H1 (cell line): ENCODE measurements around the gene LRRC14B. TPM values are rescaled to one million over a fixed set of nuclear protein-coding genes. Genes with fewer than 3 reads are reported as not detected.

ENCODE experiments used
- CTCF ChIA-PET: fragments of 300-600 bp; sonication (Branson Sonifier 250); formaldehyde crosslinking; loops from one replicate; lab custom pipeline; 2021; ENCODE audit not compliant: partially characterized antibody; lab: Charles Lee
- POLR2A ChIA-PET: fragments of 300-600 bp; sonication (Branson Sonifier 250); formaldehyde crosslinking; loops from one replicate; lab custom pipeline; 2021; ENCODE audit warnings: inconsistent platforms; ENCODE audit not compliant: partially characterized antibody; lab: Charles Lee
- DNase-seq, 2 experiments: peaks; one replicate each; pipeline versions ENCODE4 v3.0.0 to v3.0.0-alpha.2; 2010 to 2022; ENCODE audit warnings: low spot score in 2 of 2, low read depth in 1 of 2, mixed read lengths in 1 of 2
- FAIRE-seq: peaks from 2 replicates; lab custom pipeline; 2011; peaks lifted over from hg19 to GRCh38; lab: Jason Lieb, UNC
- H2AFZ ChIP-seq: 2 replicates; pipeline ENCODE4 v1.8.1; 2012; ENCODE audit warnings: low read length, inconsistent platforms
- H2AK5ac ChIP-seq: 2 replicates; pipeline ENCODE4 v1.6.1; 2013; ENCODE audit warnings: low read depth, low read length
- H2BK120ac ChIP-seq: replicated peaks from 2 replicates; pipeline ENCODE3; 2013; ENCODE audit warnings: low read depth, low read length, inconsistent platforms
- H2BK12ac ChIP-seq: 2 replicates; pipeline ENCODE4 v1.6.1; 2013; ENCODE audit warnings: low read depth, low read length
- H2BK15ac ChIP-seq: 2 replicates; pipeline ENCODE4 v1.6.1; 2013; ENCODE audit warnings: low read length
- H2BK20ac ChIP-seq: 2 replicates; pipeline ENCODE4 v1.6.1; 2013; ENCODE audit warnings: low read length
- H2BK5ac ChIP-seq: 2 replicates; pipeline ENCODE4 v1.6.1; 2013; ENCODE audit warnings: low read depth, low read length
- H3K14ac ChIP-seq: 2 replicates; pipeline ENCODE4 v1.6.1; 2013; ENCODE audit warnings: inconsistent platforms; ENCODE audit not compliant: insufficient read length
- H3K18ac ChIP-seq: 2 replicates; pipeline ENCODE4 v1.6.1; 2013; ENCODE audit warnings: low read length; ENCODE audit errors: extremely low read depth
- H3K23ac ChIP-seq: 2 replicates; pipeline ENCODE4 v1.6.1; 2013; ENCODE audit warnings: inconsistent platforms; ENCODE audit not compliant: insufficient read length
- H3K23me2 ChIP-seq: 2 replicates; pipeline ENCODE4 v1.6.1; 2013; ENCODE audit warnings: low read depth, low read length
- H3K27ac ChIP-seq: 2 replicates; pipeline ENCODE4 v1.6.1; 2011; ENCODE audit warnings: low read depth, low read length, inconsistent platforms
- H3K27me3 ChIP-seq, 4 experiments: replicated peaks in 1 of 4; 1 replicate in 1 of 4; 2 replicates in 3 of 4; pipeline versions ENCODE4 v1.6.1 to v1.8.1; 2011 to 2013; ENCODE audit warnings: low read length in 3 of 4, mild to moderate bottlenecking in 3 of 4, inconsistent platforms in 2 of 4, mixed read lengths in 2 of 4, moderate library complexity in 1 of 4; ENCODE audit not compliant: control insufficient read depth in 3 of 4, insufficient read depth in 3 of 4; ENCODE audit errors: extremely low read depth in 1 of 4
- H3K36me3 ChIP-seq, 4 experiments: 2 replicates each; pipeline versions ENCODE4 v1.6.1 to v1.8.1; 2011 to 2013; ENCODE audit warnings: mild to moderate bottlenecking in 4 of 4, low read length in 3 of 4, moderate library complexity in 2 of 4, control low read depth in 1 of 4, inconsistent platforms in 1 of 4; ENCODE audit not compliant: insufficient read depth in 4 of 4, control insufficient read depth in 2 of 4
- H3K4ac ChIP-seq: replicated peaks from 2 replicates; pipeline ENCODE3; 2013; ENCODE audit warnings: low read length, low read depth, mixed read lengths, inconsistent platforms; ENCODE audit not compliant: insufficient read length
- H3K4me1 ChIP-seq, 4 experiments: replicated peaks in 1 of 4; 1 replicate in 1 of 4; 2 replicates in 3 of 4; pipeline versions ENCODE4 v1.6.1 to v1.8.1; 2011 to 2013; ENCODE audit warnings: low read length in 3 of 4, inconsistent platforms in 2 of 4, mixed read lengths in 1 of 4; ENCODE audit not compliant: insufficient read depth in 4 of 4, control insufficient read depth in 3 of 4
- H3K4me2 ChIP-seq, 2 experiments: 2 replicates each; pipeline versions ENCODE4 v1.6.1 to v1.8.1; 2011 to 2013; ENCODE audit warnings: low read depth in 2 of 2, low read length in 2 of 2, control low read depth in 1 of 2, inconsistent platforms in 1 of 2, mild to moderate bottlenecking in 1 of 2; ENCODE audit not compliant: insufficient read depth in 1 of 2
- H3K4me3 ChIP-seq, 4 experiments: fragments of 200-600, 300-600 bp in 1 of 4; sonication (generic), shearing (Covaris generic), sonication (Bioruptor Twin) in 1 of 4; 2 replicates each; pipeline versions ENCODE4 v1.5.1 to v1.8.1; 2011 to 2016; ENCODE audit warnings: low read length in 4 of 4, low read depth in 3 of 4, control low read depth in 2 of 4, inconsistent platforms in 2 of 4, mild to moderate bottlenecking in 2 of 4, mixed read lengths in 1 of 4, moderate library complexity in 1 of 4; ENCODE audit not compliant: insufficient read depth in 2 of 4; ENCODE audit errors: extremely low read depth in 1 of 4
- H3K56ac ChIP-seq: replicated peaks from 2 replicates; pipeline ENCODE3; 2013; ENCODE audit warnings: low read depth, mild to moderate bottlenecking, mixed read lengths, low read length, inconsistent platforms; ENCODE audit not compliant: insufficient read length
- H3K79me1 ChIP-seq: 2 replicates; pipeline ENCODE4 v1.6.1; 2013; ENCODE audit warnings: low read depth, low read length, control low read depth
- H3K79me2 ChIP-seq, 2 experiments: 2 replicates each; pipeline versions ENCODE4 v1.6.1 to v1.8.1; 2012 to 2013; ENCODE audit warnings: low read length in 2 of 2, mild to moderate bottlenecking in 2 of 2, inconsistent platforms in 1 of 2; ENCODE audit not compliant: insufficient read depth in 2 of 2, control insufficient read depth in 1 of 2
- H3K9ac ChIP-seq, 4 experiments: replicated peaks in 1 of 4; 1 replicate in 1 of 4; 2 replicates in 3 of 4; pipeline versions ENCODE4 v1.6.1 to v1.8.1; 2011 to 2013; ENCODE audit warnings: low read depth in 3 of 4, low read length in 3 of 4, control low read depth in 2 of 4, mild to moderate bottlenecking in 2 of 4, moderate library complexity in 2 of 4, inconsistent platforms in 1 of 4; ENCODE audit errors: extremely low read depth in 1 of 4
- H3K9me3 ChIP-seq, 2 experiments: 2 replicates each; pipeline versions ENCODE4 v1.6.1 to v1.8.1; 2012 to 2013; ENCODE audit warnings: mild to moderate bottlenecking in 2 of 2, moderate library complexity in 2 of 2, control low read depth in 1 of 2, inconsistent platforms in 1 of 2, low read depth in 1 of 2, low read length in 1 of 2, mixed read lengths in 1 of 2; ENCODE audit not compliant: insufficient read depth in 2 of 2
- H4K20me1 ChIP-seq, 2 experiments: replicated peaks in 1 of 2; 2 replicates each; pipeline versions ENCODE3 to v1.8.1; 2011 to 2013; ENCODE audit warnings: inconsistent platforms in 2 of 2, low read length in 2 of 2, mild to moderate bottlenecking in 1 of 2; ENCODE audit not compliant: insufficient read depth in 2 of 2, control insufficient read depth in 1 of 2
- H4K5ac ChIP-seq: 2 replicates; pipeline ENCODE4 v1.6.1; 2013; ENCODE audit warnings: low read length, low read depth, mixed read lengths, inconsistent platforms; ENCODE audit not compliant: insufficient read length
- H4K8ac ChIP-seq: 2 replicates; pipeline ENCODE4 v1.8.0; 2013; ENCODE audit warnings: mild to moderate bottlenecking, moderate library complexity, low read length, inconsistent platforms; ENCODE audit not compliant: insufficient read depth; ENCODE audit errors: extremely low read depth
- H4K91ac ChIP-seq: replicated peaks from 2 replicates; pipeline ENCODE3; 2013; ENCODE audit warnings: low read length, mixed read lengths, inconsistent platforms; ENCODE audit not compliant: insufficient read length
- CBX8 ChIP-seq: fragments of 300-800, 300-1000 bp; sonication (generic); IDR thresholded peaks from 2 replicates; pipeline ENCODE4 v1.7.1; 2016; ENCODE audit warnings: low read depth, low read length, borderline replicate concordance
- CHD1 ChIP-seq: IDR thresholded peaks from 2 replicates; pipeline ENCODE4 v1.6.1; 2012; ENCODE audit warnings: low read depth, low read length, improper control_type of control experiment
- CREB1 ChIP-seq: IDR thresholded peaks from 2 replicates; pipeline ENCODE4 v1.6.1; 2012; ENCODE audit warnings: inconsistent platforms
- EGR1 ChIP-seq: IDR thresholded peaks from 2 replicates; pipeline ENCODE4 v1.6.1; 2011; ENCODE audit warnings: low read depth, low read length, borderline replicate concordance
- GABPA ChIP-seq: IDR thresholded peaks from 2 replicates; pipeline ENCODE4 v1.6.1; 2011; ENCODE audit warnings: mild to moderate bottlenecking, low read length, moderate library complexity, borderline replicate concordance; ENCODE audit not compliant: insufficient read depth
- JUN ChIP-seq: IDR thresholded peaks from 2 replicates; pipeline ENCODE4 v1.6.1; 2011; ENCODE audit warnings: low read depth, mild to moderate bottlenecking, improper control_type of control experiment, low read length
- RAD21 ChIP-seq, 2 experiments: IDR thresholded peaks in 1 of 2; conservative IDR thresholded peaks in 1 of 2; 2 replicates each; pipeline ENCODE4 v1.6.1; 2011; ENCODE audit warnings: low read depth in 2 of 2, low read length in 2 of 2, improper control_type of control experiment in 1 of 2, inconsistent platforms in 1 of 2, mild to moderate bottlenecking in 1 of 2, moderate library complexity in 1 of 2
- SAP30 ChIP-seq: fragments of 300-600 bp; sonication (generic); IDR thresholded peaks from 2 replicates; pipeline ENCODE4 v1.7.1; 2012; ENCODE audit warnings: low read length, moderate library complexity, mild to moderate bottlenecking, inconsistent platforms; ENCODE audit not compliant: insufficient read depth, insufficient replicate concordance
- SIRT6 ChIP-seq: IDR thresholded peaks from one replicate; pipeline ENCODE4 v1.7.1; 2012; ENCODE audit warnings: low read length, inconsistent platforms
- SP1 ChIP-seq: IDR thresholded peaks from 2 replicates; pipeline ENCODE4 v1.6.1; 2011; ENCODE audit warnings: low read depth, low read length
- SP2 ChIP-seq: IDR thresholded peaks from 2 replicates; pipeline ENCODE4 v1.6.1; 2012; ENCODE audit warnings: mild to moderate bottlenecking, low read length, inconsistent platforms
- TAF7 ChIP-seq: optimal IDR thresholded peaks from 2 replicates; pipeline ENCODE3; 2011; ENCODE audit warnings: low read depth, mild to moderate bottlenecking, inconsistent platforms, low read length, moderate library complexity, borderline replicate concordance
- TCF12 ChIP-seq: IDR thresholded peaks from 2 replicates; pipeline ENCODE4 v1.6.1; 2011; ENCODE audit warnings: low read depth, mild to moderate bottlenecking, low read length
- TEAD4 ChIP-seq: IDR thresholded peaks from 2 replicates; pipeline ENCODE4 v1.6.1; 2012; ENCODE audit warnings: low read depth, low read length, inconsistent platforms, mixed read lengths
- WGBS, 2 experiments: shearing (Covaris generic) in 1 of 2; methylation state at CpG; one replicate each; pipeline versions ENCODE4 v1.1.6 to v1.1.7; 2013 to 2015; ENCODE audit warnings: low lambda C conversion rate in 2 of 2, mixed read lengths in 2 of 2, inconsistent platforms in 1 of 2, low coverage in 1 of 2, missing lambda C conversion rate in 1 of 2; ENCODE audit not compliant: insufficient replicate concordance in 2 of 2, insufficient coverage in 1 of 2, insufficient read length in 1 of 2; ENCODE audit errors: extremely low coverage in 1 of 2, missing lambda C conversion rate in 1 of 2; 5-methylcytosine and 5-hydroxymethylcytosine counted together
- polyA plus RNA-seq, 7 experiments: library from polyadenylated mRNA; depleted of rRNA in 3 of 7; stranded (reverse) in 5 of 7; unstranded in 2 of 7; fragments of >200 nt in 5 of 7; fragments of 200-250 nt in 2 of 7; gene quantifications; 1 replicate in 5 of 7; 2 replicates in 1 of 7; 4 replicates in 1 of 7; pipeline versions ENCODE4 v1.2.1 to v1.2.3, GENCODE V29; 2011 to 2013; ENCODE audit warnings: missing spikeins in 2 of 7, mixed read lengths in 2 of 7
- total RNA-seq: library from RNA; stranded (reverse); fragmentation: NEBNext Ultra II Directional; extraction: Animal tissue kit (Norgen Biotek cat#: 25700); gene quantifications from 2 replicates; pipeline ENCODE4 v1.2.1, GENCODE V29; 2021

LRRC14B gene
- total and polyA plus RNA-seq, 2 of the 8 experiments (the other 6 are each of a cell fraction or from before 2014, with no cell fraction given): not detected

- no peak overlapping the region for H3K4ac ChIP-seq
- TF ChIP-seq JUN (no peak), GABPA (no peak), CREB1 (no peak), TEAD4 (no peak), TAF7 (no peak), CBX8 (no peak), RAD21 (IDR thresholded peaks at IDR 0.05 in 1 of 2, conservative IDR thresholded peaks at IDR 0.05 in 1 of 2; ENCODE audit: low read depth in 2 of 2, low read length in 2 of 2) (no peak), EGR1 (no peak), SIRT6 (no peak), TCF12 (peak; percentile 84; the same call in 1 of the 2 replicates), CHD1 (no peak), SAP30 (no peak), SP2 (no peak), SP1 (no peak)
Measured at GRCh38 chr5:158807-159447, 32.4 kb upstream of the LRRC14B start.

More at GRCh38 chr5:158807-159447, 32.4 kb upstream of the LRRC14B start:
- H4K8ac ChIP-seq: no peak overlapping the region
- H4K20me1 ChIP-seq: peaks cover 0 to 4% of the 10 kb centered on the region in 2 experiments
- H2BK120ac ChIP-seq: no peak overlapping the region
- H3K9me3 ChIP-seq: no peaks in the 10 kb centered on the region
- no peak overlapping the region for H2BK5ac ChIP-seq
- no peak overlapping the region for H3K27ac ChIP-seq
- no peaks in the 10 kb centered on the region; the same call in 1 of the 2 replicates for H3K79me1 ChIP-seq
- no peaks in the 10 kb centered on the region; a peak in 1 of 7 replicates for H3K4me1 ChIP-seq
- H3K4me2 ChIP-seq: no peak overlapping the region
- peaks cover 14 to 78% (median 29%) of the 10 kb centered on the region in 4 experiments; a peak in 6 of 8 replicates for H3K36me3 ChIP-seq
- no peak overlapping the region for H2BK12ac ChIP-seq
- no peak overlapping the region for H3K4me3 ChIP-seq
- no peak overlapping the region for H4K5ac ChIP-seq
- H2AFZ ChIP-seq: no peak overlapping the region
- no peak for DNase-seq
- no peaks in the 10 kb centered on the region for H3K27me3 ChIP-seq
- 80% methylated on average over 17 of the region's 17 CpGs; no CpG with 5 or more reads in 1 of the 2 experiments for WGBS, 2 experiments
- no peak overlapping the region for H2AK5ac ChIP-seq
- FAIRE-seq: no peak
- H3K9ac ChIP-seq: no peak overlapping the region
- H3K14ac ChIP-seq: no peak overlapping the region
- H2BK15ac ChIP-seq: no peak overlapping the region
- ChIA-PET CTCF (interaction anchor here (0.6 to 1.0 kb wide), 3 partner anchors 11 to 157 kb away, joined by 3 read pairs; no protein-coding TSS in a partner anchor), POLR2A (interaction anchor here (0.6 to 4.5 kb wide), 4 partner anchors 11 to 97 kb away, joined by 3 to 18 read pairs (median 3); partner anchors contain the start of gene PLEKHG4B)
- H2BK20ac ChIP-seq: no peak overlapping the region
- H3K23ac ChIP-seq: no peak overlapping the region
- no peak overlapping the region for H3K18ac ChIP-seq
- H3K79me2 ChIP-seq: no peaks in the 10 kb centered on the region
- H4K91ac ChIP-seq: no peak overlapping the region
- H3K23me2 ChIP-seq: no peaks in the 10 kb centered on the region
- H3K56ac ChIP-seq: no peak overlapping the region
